ENCODE measurements around the gene KIAA1755.

Gene KIAA1755

GRCh38 chr20:38242848-38243708 is 17.5 kb downstream of the KIAA1755 start:
- peak; percentile 41 for DNase-seq (ENCODE audit: low read depth)
- H3K4me3 ChIP-seq (ENCODE audit: control insufficient read depth, low read depth, low read length): no peak overlapping the region
- TF ChIP-seq CTCF (conservative IDR thresholded peaks at IDR 0.05; ENCODE audit: control insufficient read depth, insufficient read depth, low read depth, low read length): peak; percentile 72

- DNase-seq (ENCODE audit: low read depth): no peak
- no peak for TF ChIP-seq CTCF (conservative IDR thresholded peaks at IDR 0.05; ENCODE audit: control insufficient read depth, insufficient read depth, low read depth, low read length)
- no peak overlapping the region for H3K4me3 ChIP-seq (ENCODE audit: control insufficient read depth, low read depth, low read length)
Observed at GRCh38 chr20:38241201-38241600, 19.3 kb downstream of the KIAA1755 start.

DNA sequence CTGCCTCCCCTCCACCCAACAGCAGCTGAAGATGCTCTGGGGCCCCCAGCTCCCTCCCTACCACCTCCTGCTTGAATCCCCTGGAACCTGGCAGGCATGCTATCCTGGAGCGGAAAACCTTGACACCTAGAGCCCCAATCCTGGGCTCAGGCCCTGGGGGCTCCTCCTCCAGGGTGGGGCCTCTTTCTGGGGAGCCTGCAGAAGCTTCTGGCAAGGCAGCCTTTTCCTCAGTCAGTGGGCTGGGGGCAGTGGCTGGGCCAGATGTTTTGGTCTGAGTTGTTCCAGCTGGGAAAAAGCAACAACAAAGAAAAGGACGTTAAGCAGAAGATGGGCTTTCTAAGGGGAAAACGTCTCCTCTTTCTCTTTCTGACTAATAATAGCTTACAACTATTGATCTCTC is 21.1 kb downstream of the KIAA1755 start:
- DNase-seq (ENCODE audit: low read depth): no peak
- TF ChIP-seq CTCF (conservative IDR thresholded peaks at IDR 0.05; ENCODE audit: control insufficient read depth, insufficient read depth, low read depth, low read length): no peak
- H3K4me3 ChIP-seq (ENCODE audit: control insufficient read depth, low read depth, low read length): no peak overlapping the region

GRCh38 chr20:38238829-38239228 is 21.7 kb downstream of the KIAA1755 start:
- H3K4me3 ChIP-seq (ENCODE audit: control insufficient read depth, low read depth, low read length): no peak overlapping the region
- no peak for TF ChIP-seq CTCF (conservative IDR thresholded peaks at IDR 0.05; ENCODE audit: control insufficient read depth, insufficient read depth, low read depth, low read length)
- no peak for DNase-seq (ENCODE audit: low read depth)

DNA sequence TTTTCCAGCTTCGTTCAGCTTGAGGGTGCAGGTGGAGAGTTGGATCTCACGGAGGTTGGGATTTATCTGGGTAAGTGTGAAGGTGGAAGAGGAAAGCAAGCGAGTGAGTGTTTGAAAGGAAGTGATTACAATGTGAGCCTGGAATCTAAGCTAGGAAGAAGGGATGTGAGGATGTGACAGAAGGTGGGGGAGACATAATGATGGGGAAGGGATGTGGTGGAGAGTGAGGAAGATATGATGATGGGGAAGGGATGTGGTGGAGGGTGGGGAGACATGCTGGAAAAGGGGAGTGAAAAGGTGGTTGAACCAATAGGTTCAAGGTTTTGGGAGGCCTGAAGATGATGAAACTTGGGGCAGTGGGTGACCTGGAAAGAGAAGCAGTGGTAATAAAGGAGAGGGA is 23.2 kb downstream of the KIAA1755 start:
- DNase-seq (ENCODE audit: low read depth): no peak
- H3K4me3 ChIP-seq (ENCODE audit: control insufficient read depth, low read depth, low read length): no peak overlapping the region
- TF ChIP-seq CTCF (conservative IDR thresholded peaks at IDR 0.05; ENCODE audit: control insufficient read depth, insufficient read depth, low read depth, low read length): no peak

DNA sequence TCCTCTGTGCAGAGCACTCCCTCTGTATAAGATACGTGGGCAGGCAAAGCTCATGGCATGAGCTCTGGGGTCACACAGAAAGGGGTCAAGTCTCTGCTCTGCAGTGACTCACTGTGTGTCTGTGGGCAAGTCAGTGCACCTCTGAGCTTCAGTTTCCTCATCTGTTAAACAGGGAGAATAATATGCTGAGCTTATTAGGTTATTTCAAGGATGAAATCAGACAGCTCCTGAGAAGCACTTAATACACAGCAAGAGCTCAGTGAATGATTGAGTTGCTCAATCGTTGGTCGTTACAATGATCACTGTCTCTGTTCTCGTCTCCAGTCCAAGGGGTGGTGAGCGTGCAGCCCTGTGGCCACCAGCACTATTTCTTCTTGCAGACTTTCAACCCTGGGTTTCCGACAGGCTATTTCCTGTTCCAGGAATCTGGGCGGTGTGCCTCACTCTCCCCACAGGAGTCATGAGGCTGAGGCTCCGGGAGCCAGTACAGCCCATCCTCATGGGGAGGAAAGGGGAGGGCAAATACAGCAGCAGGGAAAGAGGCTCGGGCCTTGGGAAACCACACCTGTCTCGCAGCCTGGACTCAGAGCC is 28.9 kb downstream of the KIAA1755 start:
- DNase-seq (ENCODE audit: low read depth): peak; percentile 64
- no peak for TF ChIP-seq CTCF (conservative IDR thresholded peaks at IDR 0.05; ENCODE audit: control insufficient read depth, insufficient read depth, low read depth, low read length)
- H3K4me3 ChIP-seq (ENCODE audit: control insufficient read depth, low read depth, low read length): no peak overlapping the region
